GM19397 (cell line): ENCODE measurements around the gene PXDC1.

Experiments
- ATAC-seq: cut with Tn5 transposase; IDR thresholded peaks from one replicate; pipeline ENCODE4 v1.9.1; 2021; ENCODE audit warnings: mild to moderate bottlenecking, moderate library complexity; ENCODE audit not compliant: unreplicated experiment

The PXDC1 gene

GRCh38 chr6:3749067-3749841 lies 2.3 kb downstream of the PXDC1 start:
- no peak for ATAC-seq

GRCh38 chr6:3748208-3749066 lies 3.1 kb downstream of the PXDC1 start:
- no peak for ATAC-seq

GRCh38 chr6:3747100-3747737 lies 4.3 kb downstream of the PXDC1 start:
- no peak for ATAC-seq

GRCh38 chr6:3746696-3747095 lies 4.8 kb downstream of the PXDC1 start:
- no peak for ATAC-seq

GRCh38 chr6:3746119-3746691 lies 5.3 kb downstream of the PXDC1 start:
- no peak for ATAC-seq

GRCh38 chr6:3745566-3746118 lies 5.9 kb downstream of the PXDC1 start:
- no peak for ATAC-seq

GRCh38 chr6:3744901-3745470 lies 6.5 kb downstream of the PXDC1 start:
- ATAC-seq = no peak

GRCh38 chr6:3744211-3744900 lies 7.2 kb downstream of the PXDC1 start:
- ATAC-seq = no peak

GRCh38 chr6:3743541-3743940 lies 8.0 kb downstream of the PXDC1 start:
- no peak for ATAC-seq

GRCh38 chr6:3742426-3743344 lies 8.8 kb downstream of the PXDC1 start:
- peak; percentile 49 for ATAC-seq

GRCh38 chr6:3742076-3742425 lies 9.5 kb downstream of the PXDC1 start:
- no peak for ATAC-seq

- ATAC-seq = no peak
These were observed 10.0 kb downstream of the PXDC1 start for GRCh38 chr6:3741477-3741871.

- ATAC-seq = no peak
These were observed 10.7 kb downstream of the PXDC1 start for GRCh38 chr6:3740551-3741476.

GRCh38 chr6:3739311-3739897 lies 12.1 kb downstream of the PXDC1 start:
- no peak for ATAC-seq

- no peak for ATAC-seq
These were observed 13.0 kb downstream of the PXDC1 start for GRCh38 chr6:3738381-3739131.

GRCh38 chr6:3737831-3738210 lies 13.7 kb downstream of the PXDC1 start:
- no peak for ATAC-seq
